Stimulated activated CD8-positive, alpha-beta memory T cell treated with anti-CD3 and anti-CD28 coated beads, Interleukin-7, amount 100 ng/mL, for 4 hours (primary cell): Measurements from ENCODE around the gene CTAGE9.
"Not testable (repeated sequence)": the region's sequence is repeated elsewhere in the genome, so short reads cannot be mapped to it uniquely, and the experiment has no call there.

Experiments
- DNase-seq, 2 donors: peaks; one replicate each; pipeline ENCODE4 v3.0.0-alpha.2; 2020; ENCODE audit warnings: low read depth in 2 of 2

The CTAGE9 gene, protein sequence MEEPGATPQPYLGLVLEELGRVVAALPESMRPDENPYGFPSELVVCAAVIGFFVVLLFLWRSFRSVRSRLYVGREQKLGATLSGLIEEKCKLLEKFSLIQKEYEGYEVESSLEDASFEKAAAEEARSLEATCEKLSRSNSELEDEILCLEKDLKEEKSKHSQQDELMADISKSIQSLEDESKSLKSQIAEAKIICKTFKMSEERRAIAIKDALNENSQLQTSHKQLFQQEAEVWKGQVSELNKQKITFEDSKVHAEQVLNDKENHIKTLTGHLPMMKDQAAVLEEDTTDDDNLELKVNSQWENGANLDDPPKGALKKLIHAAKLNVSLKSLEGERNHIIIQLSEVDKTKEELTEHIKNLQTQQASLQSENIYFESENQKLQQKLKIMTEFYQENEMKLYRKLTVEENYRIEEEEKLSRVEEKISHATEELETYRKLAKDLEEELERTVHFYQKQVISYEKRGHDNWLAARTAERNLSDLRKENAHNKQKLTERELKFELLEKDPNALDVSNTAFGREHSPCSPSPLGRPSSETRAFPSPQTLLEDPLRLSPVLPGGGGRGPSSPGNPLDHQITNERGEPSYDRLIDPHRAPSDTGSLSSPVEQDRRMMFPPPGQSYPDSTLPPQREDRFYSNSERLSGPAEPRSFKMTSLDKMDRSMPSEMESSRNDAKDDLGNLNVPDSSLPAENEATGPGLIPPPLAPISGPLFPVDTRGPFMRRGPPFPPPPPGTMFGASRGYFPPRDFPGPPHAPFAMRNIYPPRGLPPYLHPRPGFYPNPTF

DNA sequence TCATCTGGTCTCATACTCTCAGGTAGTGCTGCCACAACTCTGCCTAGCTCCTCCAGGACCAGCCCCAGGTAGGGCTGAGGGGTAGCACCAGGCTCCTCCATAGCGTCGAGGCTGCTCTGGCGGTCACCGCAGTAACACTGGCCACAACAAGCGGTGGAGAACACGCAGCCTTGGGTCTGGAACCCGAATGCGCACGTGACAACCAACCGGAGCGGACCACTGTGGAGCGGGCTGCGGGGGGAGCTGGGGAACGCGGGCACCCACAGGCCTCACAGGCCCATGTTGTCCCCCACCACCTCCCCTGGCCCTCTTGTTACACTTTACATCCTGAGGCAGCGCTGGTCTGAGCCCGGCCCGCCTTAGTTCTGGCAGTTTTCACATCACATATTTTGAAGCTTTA is at the start of gene CTAGE9:
CTAGE9 (minus strand) TSS at position 101 of the 400 bp plus-strand sequence; CDS start at position 101, 0 bp downstream.
- not testable (repeated sequence) for DNase-seq

DNA sequence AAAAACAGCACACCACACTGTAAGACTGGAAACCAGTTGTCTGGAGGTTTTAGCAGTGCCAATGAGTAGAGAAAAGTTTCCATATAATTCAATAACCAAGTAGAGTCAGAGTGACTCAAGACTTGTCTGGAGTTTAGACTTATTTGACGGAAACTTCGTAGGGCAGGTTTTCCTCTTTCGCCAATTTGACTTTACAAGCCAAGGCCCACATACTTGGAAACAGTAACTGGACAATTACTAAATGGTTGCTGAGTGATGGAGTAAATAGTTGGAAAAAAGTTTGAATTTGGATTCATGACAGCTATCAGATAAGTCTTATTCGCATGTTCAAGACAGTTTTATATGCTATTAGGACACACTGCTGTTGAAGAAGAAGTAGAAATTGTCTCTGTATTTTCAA is 48.1 kb upstream of the CTAGE9 start:
- DNase-seq = no peak

DNA sequence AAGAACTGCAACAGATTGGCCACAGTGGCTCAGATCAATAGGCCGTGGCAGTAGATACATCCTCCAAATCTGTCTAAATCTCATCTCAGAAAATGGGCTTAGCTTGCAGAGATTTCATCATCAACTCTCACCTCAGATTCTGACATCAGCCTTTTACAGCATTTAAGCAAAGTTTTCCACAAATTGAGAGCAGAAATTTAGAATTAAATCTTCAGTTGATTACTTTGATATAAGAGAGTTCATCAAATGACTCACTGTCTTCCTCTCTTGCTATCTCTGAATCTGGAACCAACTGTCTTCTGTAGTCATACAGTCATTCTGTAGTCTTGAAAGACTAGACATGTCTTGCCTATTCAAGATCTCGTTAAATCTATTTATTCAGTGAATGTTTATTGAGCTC is 45.2 kb upstream of the CTAGE9 start:
- no peak for DNase-seq

DNA sequence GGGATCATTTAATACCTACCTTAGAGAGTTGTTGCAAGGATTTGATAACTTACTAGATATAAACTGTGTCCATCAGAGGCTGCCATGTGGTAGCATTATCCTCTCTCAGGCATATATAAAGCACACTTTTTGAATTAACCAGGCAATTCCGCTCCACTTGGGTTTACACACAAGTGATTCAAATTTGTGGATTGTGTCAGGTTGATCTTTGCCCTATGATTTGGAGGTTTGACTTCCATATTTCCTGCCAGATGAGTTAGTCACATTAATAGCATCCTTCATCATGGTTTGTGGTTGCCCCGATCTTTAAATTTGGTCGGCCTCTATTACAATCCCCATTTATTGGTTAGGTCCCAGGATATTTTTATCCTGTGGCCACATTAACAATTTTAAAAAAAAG is 44.8 kb upstream of the CTAGE9 start:
- no peak for DNase-seq

DNA sequence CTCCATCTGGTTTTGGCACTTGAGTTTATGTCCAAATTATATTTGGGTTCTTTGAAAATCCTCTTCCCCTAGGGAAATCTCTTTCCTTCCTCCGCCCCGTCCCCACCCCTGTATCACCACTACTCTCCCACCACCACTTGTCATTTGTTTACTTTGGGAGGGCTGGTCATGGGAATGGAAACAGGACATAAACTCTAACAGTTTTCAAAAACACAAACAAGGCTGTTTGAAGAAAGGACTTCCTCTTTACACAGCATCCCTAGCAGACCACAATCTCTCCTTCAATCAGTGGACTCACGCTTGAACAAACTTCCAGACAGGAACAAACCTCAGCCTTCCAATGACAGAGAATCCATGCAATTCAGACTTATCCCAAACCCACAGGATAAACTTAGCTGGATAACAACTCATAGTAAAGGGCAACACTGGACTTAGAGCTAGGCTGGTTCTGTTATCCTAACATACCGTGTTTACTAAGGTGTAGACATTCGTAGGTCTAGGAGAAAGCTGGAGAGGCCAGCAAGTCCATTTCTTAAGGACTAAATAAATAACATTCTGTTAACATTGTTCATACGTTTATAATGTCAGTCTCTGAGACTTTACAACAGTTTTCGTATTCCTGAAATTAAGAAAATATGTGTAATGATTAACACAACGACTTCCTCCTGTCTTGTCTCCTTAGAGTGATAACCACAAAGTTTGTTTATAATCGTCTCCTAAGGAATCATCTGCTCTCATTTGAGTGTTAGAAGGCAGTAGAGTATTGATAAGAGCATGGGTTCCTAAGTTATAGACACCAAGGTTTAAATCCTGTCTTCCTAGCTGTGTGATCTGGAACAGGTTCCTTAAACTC is 44.1 kb upstream of the CTAGE9 start:
- DNase-seq = no peak

DNA sequence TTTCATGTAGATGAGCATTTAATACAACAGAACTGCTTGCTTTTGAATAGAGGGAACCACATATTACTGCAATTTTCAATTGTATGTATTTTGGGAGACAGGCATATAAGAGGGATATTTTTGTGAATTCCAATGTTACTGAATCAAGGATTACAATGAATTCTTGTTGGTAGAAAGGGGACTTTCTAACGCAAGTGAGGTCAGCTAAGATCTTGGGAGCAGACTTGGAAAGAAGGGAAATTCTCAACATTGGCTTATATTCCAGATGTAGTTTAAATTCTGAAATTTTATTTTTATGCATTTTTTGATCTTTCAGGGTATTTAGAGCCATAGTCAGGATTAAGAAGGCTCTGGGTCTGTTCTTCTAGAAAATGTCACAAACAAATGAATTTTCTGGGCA is 43.3 kb upstream of the CTAGE9 start:
- no peak for DNase-seq

DNA sequence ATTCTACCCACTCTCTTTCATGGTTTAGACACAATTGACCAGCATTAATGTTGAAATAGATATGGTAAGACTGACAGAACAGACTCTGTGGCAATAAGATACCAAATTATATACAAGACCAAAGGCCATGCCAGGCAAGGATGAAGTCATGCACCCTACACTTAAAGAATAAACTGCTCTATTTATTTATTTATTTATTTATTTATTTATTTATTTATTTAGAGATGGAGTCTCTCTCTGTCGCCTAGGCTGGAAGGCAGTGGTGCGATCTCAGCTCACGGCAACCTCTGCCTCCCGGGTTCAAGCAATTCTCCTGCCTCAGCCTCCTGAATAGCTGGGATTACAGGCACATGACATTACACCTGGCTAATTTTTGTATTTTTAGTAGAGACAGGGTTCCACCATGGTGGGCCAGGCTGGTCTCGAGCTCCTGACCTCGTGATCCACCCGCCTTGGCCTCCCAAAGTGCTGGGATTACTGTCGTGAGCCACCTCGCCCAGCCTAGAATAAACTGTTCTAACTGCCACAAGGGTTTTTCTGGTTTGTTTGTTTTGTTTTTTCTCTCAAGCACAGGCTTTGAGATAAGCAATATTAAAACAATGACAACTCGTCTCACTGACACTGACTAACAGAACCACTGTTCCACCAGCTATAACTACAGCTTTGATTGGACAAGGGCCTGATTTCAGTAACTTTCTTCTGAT is 40.3 kb upstream of the CTAGE9 start:
- not testable (repeated sequence) for DNase-seq

DNA sequence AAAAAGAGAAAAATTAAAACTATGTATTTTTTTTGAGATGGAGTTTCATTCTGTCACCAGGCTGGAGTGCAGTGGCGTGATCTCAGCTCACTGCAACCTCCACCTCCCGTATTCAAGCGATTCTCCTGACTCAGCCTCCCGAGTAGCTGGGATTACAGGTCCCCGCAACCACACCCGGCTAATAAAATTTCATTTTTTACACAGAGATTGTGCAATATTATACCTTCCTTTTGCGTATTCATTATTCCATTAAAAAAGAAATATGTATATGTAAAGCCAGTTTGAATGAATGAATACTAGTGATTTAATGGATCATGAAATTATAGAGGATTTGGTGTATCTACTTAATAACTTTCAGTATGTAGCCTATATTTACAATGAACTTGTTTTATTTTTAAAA is 38.2 kb upstream of the CTAGE9 start:
- no peak for DNase-seq

DNA sequence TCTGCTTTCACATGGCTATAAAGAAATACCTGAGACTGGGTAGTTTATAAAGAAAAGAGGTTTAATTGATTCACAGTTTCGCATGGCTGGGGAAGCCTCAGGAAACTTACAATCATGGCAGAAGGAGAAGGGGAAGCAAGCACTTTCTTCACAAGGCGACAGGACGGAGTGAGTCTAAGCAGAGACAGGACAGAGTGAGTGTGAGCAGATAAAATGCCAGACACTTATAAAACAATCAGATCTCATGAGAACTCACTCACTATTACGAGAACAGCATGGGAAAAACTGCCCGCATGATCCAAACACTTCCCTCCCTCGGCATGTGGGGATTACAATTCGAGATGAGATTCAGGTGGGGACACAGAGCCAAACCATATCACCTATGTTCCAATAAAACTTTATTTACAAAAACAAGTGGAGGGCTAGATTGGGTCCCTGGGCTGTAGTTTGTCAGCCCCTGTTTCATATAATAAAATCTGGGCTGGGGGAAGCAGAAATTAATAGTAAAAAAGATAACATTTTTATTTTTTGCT is 37.1 kb upstream of the CTAGE9 start:
- DNase-seq = no peak

DNA sequence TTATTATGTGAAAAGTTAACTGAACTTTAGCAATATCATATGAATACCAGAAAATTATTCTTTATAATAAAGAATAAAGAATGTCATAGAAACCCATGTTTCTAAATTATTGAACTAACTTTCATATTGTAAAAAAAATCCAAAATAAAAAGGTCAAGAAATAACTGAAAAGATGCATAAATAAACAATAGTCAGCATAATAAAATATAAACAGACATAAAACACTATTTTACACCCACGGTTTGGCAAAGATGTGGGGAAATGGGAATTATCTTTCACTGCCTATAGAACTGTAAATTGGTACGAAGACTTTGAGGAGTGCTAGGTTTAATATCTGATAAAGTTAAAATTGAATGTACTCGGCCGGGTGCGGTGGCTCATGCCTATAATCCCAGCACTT is 34.7 kb upstream of the CTAGE9 start:
- no peak for DNase-seq

DNA sequence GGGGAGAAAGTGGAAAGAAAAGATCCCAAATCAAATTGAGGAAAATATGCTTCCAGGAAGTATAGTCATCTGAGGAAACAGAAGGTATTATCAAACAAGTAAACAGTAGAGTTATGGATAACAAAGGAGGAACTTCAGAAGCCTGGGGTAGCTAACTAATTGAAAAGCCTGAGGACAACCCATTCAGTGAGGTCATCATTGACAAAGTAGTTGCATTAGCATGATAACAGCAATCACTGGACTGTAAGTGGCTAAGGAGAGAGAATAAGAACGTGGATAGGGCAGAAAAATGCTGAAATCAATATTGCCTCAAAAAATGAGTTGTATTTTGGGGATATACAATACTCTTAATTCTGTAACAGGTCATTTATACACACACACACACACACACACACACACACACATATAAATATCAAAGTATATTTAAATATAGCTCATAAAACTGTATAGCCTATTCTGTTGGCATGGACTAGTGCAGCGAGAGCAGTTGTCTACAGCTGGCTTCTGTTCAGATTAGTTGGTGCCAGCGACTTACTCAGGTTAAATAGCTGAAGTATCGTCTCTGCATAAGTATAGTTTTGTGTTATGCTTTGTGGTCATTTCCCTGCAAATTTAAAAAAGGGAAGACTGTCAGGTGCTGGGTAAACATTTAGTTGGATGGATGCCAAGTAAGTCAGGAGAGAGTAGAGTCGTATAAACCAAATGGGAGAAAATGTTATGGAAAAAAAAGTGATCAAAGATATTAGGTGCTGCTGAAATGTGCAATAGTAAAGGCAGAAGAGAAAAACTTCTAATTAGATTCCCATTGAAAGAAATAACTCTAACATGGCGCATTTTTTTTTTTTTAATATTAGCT is 33.8 kb upstream of the CTAGE9 start:
- no peak for DNase-seq

DNA sequence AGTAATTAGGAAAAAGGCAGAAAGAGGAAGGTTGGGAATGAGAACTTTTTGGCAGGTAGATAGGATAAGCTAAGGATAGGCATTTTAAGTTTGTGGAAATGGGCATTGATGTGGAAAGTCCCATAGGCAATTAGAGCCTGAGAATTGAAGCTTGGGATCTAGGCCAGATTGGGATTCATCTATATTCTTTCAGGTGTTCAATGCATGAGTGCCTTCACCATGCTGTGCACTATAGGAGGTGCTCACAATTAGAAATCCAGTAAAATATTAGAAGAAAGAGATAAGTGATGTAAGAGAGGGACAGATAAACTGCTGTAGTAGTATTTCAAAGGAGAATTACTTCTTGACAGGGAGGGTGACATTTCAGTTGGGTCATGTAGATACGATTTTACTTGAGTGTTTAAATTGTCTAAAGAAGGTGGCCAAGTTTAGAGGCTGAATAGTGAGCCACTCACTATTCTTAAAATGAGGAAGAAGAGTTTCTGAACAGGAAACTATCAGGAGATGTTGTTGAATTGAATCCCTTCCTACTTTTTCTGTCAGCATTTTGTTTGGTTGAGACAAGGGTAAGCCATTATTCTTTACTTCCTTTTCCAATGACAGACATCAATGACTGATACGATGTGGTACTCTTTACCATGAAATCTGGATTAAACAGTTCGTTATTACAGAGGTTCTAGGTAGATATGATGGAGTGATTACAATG is 31.0 kb upstream of the CTAGE9 start:
- DNase-seq = no peak

DNA sequence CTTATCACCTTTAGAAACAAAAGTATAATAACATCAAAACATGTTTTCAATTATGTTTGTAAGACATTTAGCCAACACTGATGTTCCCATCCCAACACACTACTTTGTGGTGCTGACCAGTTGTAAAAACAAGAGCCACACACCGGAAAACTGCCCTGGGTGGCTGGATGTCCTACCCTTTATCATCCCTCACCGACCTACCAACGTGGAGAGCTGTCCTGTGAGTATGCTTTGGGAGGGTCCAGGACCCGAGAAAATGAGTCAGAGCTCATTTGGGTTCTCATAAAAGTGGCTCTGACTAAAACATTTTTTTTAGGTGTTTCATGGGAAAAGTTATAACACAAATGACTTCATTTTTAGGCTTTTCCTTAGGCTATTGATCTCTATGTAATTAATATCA is 29.3 kb upstream of the CTAGE9 start:
- DNase-seq = no peak

DNA sequence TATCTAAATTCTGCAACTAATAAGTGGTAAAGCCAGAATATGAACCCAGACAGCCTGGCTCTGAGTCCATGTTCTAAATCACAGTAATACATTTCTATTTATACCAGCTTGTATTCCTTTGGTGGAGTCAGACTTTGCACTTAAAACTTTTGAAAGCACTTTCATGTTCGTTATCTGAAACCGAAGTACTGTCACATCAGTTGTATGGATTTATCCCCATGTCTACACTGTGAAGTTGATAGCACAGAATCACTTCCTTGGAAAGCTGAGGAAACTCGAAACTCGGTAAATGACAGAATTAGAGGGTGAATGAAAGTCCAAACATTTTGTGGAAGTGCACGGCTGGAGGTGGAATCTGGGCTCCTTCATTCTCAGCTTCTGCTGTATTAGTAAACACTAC is 28.3 kb upstream of the CTAGE9 start:
- DNase-seq = no peak

DNA sequence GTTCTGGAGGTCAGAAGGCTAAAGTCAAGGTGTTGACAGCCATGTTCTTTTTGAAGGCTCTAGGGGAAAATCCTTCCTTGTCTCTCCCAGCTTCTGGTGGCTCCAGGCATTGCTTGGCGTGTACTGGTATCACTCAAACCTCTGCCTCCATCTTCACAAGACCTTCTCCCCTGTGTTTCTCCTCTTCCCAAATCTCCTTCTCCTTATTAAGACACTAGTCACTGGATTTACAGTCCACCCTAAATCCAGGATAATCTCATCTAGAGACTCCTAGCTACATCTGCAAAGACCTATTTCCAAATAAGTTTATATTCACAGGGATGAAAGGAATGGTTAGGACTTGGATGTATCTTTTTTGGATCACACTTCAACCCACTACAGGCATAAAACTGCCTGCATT is 26.0 kb upstream of the CTAGE9 start:
- no peak for DNase-seq

DNA sequence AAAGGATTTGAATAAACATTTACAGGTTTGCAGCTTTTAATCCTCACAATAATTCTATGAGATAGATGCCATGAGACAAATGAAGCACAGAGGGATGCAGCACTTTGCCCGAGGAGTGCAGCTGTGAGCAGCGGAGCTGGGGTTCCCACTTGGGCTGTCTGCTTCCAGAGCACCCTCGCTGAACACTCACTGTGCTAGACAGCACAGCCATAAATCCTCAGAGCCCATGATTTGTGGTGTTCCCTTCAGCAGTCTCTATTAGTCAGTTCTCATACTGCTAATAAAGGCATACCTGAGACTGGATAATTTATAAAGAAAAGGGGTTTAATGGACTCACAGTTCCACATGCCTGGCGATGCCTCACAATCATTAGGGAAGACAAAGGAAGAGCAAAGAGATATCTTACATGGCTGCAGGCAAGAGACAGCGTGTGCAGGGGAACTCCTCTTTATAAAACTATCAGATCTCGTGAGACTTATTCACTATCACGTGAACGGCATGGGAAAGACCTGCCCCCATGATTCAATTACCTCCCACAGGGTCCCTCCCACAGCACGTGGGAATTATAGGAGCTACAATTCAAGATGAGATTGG is 25.3 kb upstream of the CTAGE9 start:
- DNase-seq = no peak

DNA sequence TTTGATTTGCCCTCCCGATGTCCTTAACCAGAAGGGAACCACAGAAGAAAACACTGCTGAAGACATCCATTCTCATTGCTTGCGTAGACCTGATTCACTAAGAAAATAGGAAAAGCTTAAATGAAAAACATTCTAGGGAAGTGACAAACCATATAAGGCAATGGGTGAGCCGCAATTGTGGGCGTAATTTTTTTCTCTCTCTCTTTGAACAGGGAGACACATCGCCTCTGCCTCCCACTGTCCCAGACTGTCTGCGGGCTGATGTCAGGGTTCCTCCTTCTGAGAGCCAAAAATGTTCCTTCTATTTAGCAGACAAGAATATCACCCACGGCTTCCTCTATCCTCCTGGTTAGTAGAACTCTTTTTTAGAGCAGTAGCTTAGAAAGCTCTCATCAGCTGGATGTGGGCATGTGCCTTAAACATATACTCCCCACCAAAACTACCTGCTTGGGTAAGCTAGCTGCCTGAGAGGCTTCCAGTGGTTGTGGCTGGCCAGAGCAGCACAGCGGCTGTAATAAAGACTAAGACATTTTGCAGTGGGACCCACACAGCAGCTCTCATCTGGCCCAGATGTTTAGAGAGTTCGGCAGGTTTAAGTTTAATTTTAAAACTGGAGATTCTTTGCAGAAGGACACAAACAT is 22.7 kb upstream of the CTAGE9 start:
- no peak for DNase-seq

DNA sequence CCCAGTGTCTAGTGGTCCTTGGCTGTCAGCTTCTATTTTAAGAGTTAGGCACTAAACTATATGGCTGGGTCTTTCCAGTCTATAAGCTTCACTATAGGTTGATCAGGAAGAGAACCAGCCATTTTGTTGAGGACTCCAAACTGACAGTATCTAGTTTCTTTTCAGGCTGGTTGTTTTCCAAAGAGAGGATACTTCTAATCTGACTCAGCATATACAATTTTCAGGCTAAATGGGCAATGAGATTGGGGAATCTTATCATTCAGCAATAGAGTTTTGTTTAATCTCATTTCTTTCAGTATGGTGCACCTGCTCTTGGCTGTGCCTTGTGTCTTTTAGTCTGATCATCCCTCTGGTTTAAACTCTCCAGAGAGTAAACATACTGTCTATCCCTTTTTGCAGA is 20.4 kb upstream of the CTAGE9 start:
- DNase-seq = no peak

DNA sequence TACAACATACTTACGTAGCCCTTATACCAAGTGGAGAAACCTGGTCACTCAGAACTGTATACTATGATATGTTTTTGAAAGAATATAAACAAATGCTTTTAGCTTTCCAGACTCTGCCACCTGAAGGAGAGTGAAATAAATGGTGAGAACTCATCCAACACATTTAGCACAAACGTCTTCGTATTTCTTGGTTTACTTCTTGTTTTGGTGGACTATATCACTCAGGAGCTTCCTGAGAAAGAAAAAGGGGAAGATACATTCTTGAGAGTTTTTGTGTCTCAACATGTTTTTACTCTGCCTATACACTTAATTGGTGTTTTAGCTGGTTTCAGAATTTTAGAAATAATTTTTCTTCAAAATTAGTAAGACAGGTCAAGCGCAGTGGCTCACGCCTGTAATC is 19.4 kb upstream of the CTAGE9 start:
- no peak for DNase-seq
